GM10248 (cell line): ENCODE results near the gene SDK2.
A peak's percentile ranks its signal among the peaks of the same experiment; 100 is the strongest.
"Not testable (repeated sequence)": the region's sequence is repeated elsewhere in the genome, so short reads cannot be mapped to it uniquely, and the experiment has no call there.

Source experiments
- CTCF ChIA-PET: fragments of 300-600 bp; sonication (Branson Sonifier 250); formaldehyde crosslinking; extraction: SDS; loops from one replicate; lab custom pipeline; 2021; ENCODE audit warnings: antibody characterized with exemption; lab: Yijun Ruan, JAX
- POLR2A ChIA-PET: fragments of 350-650 bp; sonication (Branson Sonifier 250); formaldehyde crosslinking; extraction: SDS; loops from one replicate; lab custom pipeline; 2020; ENCODE audit warnings: antibody characterized with exemption; lab: Yijun Ruan, JAX
- DNase-seq: peaks from one replicate; pipeline ENCODE4 v3.0.0; 2012; ENCODE audit errors: extremely low spot score
- TF ChIP-seq, protein P1 (sequence below): IDR thresholded peaks from 2 replicates; pipeline ENCODE4 v1.5.1; 2012; ENCODE audit warnings: mild to moderate bottlenecking, low read depth; ENCODE audit errors: extremely low read depth, missing control alignments, control extremely low read depth

Gene SDK2

DNA sequence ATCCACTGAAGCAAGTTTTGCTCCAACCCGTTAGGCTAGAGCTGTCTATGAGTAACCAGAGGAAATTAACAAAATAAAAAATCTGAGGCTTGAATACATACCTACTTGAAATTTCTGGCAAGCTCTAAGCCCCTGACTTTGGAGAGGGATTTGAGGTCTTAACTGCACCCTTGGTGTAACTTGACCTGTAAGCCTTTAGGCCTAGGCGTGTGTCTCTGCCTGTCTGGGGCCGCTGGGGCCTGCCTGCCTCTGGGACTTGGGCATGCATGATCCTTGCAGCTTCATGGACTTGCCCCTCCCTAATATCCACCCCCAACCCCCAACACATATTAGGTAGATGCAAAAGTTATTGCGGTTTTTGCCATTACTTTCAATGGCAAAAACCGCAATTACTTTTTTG, 328.8 kb downstream of the SDK2 start:
- ChIA-PET POLR2A (no interaction called here), CTCF (interaction anchor here (1.1 to 1.6 kb wide), 2 partner anchors 55 to 60 kb away, joined by 3 to 6 read pairs; no protein-coding TSS in a partner anchor)
- no peak for DNase-seq
- TF ChIP-seq, protein P1, sequence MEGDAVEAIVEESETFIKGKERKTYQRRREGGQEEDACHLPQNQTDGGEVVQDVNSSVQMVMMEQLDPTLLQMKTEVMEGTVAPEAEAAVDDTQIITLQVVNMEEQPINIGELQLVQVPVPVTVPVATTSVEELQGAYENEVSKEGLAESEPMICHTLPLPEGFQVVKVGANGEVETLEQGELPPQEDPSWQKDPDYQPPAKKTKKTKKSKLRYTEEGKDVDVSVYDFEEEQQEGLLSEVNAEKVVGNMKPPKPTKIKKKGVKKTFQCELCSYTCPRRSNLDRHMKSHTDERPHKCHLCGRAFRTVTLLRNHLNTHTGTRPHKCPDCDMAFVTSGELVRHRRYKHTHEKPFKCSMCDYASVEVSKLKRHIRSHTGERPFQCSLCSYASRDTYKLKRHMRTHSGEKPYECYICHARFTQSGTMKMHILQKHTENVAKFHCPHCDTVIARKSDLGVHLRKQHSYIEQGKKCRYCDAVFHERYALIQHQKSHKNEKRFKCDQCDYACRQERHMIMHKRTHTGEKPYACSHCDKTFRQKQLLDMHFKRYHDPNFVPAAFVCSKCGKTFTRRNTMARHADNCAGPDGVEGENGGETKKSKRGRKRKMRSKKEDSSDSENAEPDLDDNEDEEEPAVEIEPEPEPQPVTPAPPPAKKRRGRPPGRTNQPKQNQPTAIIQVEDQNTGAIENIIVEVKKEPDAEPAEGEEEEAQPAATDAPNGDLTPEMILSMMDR, result no peak

DNA sequence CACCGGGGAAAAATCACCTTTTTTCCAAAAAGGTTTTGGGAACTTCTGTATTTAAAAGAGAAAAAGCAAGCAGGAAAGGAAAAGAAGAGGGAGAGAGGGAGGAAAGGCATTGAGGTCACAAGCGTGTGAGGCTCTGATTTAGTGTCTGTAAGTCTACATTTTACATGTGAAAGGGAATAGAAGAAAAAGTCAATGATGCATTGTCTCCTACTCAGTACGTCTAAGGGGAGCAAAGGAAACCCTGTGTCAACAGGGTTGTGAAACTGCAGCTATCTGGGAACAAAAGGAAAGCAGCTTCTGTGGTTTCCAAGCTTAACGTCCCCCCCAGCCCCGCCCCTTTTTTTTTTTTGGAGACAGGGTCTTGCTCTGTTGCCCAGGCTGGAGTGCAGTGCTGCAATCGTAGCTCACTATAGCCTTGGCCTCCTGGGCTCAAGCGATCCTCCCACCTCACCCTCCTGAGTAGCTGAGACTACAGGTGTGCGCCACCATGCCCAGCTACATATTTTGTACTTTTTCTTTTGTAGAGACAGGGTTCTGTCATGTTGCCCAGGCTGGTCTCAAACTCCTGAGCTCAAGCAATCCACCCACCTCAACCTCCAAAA, 330.6 kb downstream of the SDK2 start:
- CTCF ChIA-PET, result interaction anchor here (1.0 kb wide), 2 partner anchors 57 to 82 kb away, joined by 3 read pairs; a partner anchor contains a TSS
- POLR2A ChIA-PET, result interaction anchor here (0.6 kb wide), 1 partner anchor 26 kb away, joined by 3 read pairs; no protein-coding TSS in a partner anchor
- TF ChIP-seq, protein P1, result no peak
- no peak for DNase-seq

DNA sequence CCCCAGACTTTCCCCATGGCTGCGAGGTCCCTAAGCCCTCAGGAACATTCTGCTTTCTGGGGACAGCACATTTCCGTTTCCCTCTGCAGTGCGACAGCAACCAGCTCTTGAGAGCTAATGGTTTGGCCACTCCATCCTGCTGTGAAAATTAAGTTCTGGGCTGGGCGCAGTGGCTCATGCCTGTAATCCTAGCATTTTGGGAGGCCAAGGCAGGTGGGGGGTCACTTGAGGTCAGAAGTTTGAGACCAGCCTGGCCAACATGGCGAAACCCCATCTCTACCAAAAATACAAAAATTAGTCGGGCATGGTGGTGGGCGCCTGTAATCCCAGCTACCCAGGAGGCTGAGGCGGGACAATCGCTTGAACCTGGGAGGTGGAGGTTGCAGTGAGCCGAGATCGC, 331.4 kb downstream of the SDK2 start:
- ChIA-PET CTCF (interaction anchor here (1.1 to 3.3 kb wide), 4 partner anchors 11 to 58 kb away, joined by 3 to 13 read pairs (median 4); no protein-coding TSS in a partner anchor), POLR2A (interaction anchor here (0.6 kb wide), 1 partner anchor 55 kb away, joined by 3 read pairs; no protein-coding TSS in a partner anchor)
- not testable (repeated sequence) for DNase-seq

DNA sequence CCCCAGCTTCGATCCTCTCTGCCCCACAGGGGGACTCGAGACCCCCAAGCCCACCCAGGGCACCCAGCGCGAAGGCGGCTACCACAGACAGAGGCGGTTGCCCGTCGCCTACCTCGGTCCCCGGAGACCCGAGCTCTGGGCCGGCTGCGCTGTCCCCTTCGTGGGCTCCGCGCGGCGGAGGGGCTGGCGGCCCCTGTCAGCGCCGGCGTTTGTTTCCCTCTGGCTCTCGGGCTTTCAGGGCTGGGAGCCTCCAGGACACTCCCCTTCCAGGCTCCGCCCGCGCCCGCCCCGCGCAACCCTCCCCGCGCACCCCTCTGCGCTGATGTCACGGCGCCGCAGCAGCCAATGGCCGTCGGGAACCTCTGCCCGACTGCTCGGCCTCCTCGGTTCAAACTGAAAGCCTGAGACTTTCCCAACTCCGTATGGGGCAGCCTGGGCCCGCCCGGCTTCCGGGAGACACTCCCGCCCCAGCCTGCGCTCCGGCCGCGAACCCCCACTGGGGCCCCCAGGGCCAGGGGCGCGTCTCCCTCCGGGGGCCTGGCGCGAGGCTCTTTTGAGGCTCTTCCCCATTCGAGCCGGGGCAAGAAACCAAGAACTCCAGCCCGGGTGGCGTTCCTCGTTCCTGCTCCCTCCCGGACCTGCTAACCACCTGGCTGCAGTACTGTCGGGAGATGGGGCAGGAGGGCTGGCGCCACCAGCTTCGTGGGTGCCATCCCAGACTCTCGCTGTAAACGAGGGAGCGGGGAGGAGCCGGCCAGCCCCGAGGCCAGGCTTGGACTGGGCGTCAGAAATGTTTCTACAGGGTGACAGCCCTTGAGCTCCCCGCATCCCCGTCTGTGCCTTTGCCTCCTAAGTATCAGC, 332.2 kb downstream of the SDK2 start, which contains the start of gene CDC42EP4:
TSS of gene CDC42EP4 (minus strand) at position 221 of the 861 bp plus-strand sequence. CDS start 25,501 bp downstream, outside the sequence.
- CTCF ChIA-PET, result interaction anchor here (1.1 to 3.9 kb wide), 9 partner anchors 11 to 58 kb away, joined by 3 to 13 read pairs (median 5); no protein-coding TSS in a partner anchor
- DNase-seq, result peak; percentile 92
- TF ChIP-seq, protein P1, result no peak
- POLR2A ChIA-PET, result interaction anchor here (0.6 kb wide), 1 partner anchor 54 kb away, joined by 3 read pairs; no protein-coding TSS in a partner anchor

DNA sequence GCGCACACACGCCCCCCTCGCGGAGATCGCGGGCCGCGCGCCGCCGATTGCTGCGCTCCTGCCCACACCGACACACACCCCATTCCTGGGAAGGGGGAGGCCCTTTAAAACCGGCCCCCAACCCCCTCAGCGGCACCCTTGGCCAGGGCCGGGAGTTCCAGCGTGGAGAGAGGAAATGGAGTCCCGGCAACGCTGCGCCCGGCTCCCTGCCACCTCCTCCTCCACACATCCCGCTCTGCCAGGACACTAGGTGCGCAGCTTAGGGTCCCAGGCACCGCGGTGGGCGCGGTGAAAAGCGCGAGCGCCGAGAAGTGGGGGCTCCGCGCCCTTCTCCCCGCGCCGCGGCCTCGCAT, 332.8 kb downstream of the SDK2 start:
- ChIA-PET POLR2A (interaction anchor here (1.2 kb wide), 1 partner anchor 83 kb away, joined by 3 read pairs; no protein-coding TSS in a partner anchor), CTCF (interaction anchor here (1.0 to 3.9 kb wide), 11 partner anchors 8 to 79 kb away, joined by 3 to 13 read pairs (median 5); a partner anchor contains a TSS)
- no peak for DNase-seq
- TF ChIP-seq, protein P1, result no peak

DNA sequence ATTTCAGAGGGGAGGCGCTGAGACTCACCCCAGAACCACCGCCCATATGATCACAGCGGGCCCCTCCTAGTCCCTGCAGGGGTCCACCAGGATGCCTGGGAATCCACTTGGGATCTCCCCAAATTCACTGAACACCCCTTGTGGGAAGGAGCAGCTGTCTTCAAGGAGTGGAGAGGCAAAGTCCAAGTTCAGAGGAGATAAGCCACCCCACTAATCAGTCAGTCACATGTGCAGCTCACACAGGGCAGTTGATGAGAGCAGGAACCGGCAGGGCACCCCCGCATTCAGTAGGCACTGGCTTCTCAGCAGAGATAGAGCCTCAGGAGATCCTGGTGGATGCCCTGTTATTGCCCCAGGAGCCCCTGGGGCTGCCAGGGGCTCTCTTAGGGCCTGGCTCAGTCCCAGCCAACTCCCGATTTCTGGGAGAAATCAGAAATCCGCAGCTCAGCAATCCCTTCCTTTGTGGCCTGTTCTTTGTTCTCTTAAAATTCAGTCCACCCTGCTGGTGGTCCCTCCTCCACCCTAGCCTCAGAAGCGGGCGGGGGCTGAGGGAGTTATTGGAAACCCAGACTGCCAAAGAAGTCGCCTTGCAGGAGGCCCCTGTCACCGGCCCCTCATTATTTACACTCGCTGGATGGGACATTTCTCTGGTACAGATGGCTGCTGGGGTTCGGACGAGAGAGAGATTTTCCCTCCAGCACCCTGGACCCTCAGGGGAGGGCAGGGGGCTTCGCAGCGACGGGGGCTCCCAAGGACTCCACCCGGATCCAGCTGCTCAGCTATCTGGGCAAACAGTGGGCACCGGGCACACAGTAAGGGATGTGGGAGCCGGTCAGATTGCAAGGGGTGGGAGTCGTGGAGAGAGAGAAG, 334.3 kb downstream of the SDK2 start:
- POLR2A ChIA-PET, result interaction anchor here (1.2 kb wide), 1 partner anchor 82 kb away, joined by 3 read pairs; no protein-coding TSS in a partner anchor
- CTCF ChIA-PET, result interaction anchor here (0.8 to 3.9 kb wide), 12 partner anchors 10 to 753 kb away, joined by 3 to 13 read pairs (median 4); a partner anchor contains a TSS

DNA sequence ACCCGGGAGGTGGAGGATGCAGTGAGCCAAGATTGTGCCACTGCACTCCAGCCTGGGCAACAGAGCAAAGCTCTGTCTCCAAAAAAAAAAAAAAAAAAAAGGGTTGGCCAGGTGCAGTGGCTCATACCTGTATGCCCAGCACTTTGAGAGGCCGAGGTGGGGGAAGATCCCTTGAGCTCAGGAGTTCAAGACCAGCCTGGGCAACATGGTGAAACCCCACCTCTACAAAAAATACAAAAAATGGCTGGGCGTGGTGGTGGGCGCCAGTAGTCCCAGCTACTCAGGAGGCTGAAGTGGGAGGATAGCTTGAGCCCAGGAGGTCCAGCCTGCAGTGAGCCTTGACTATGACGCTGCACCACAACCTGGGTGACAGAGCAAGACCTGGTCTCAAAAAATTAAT, 335.3 kb downstream of the SDK2 start:
- DNase-seq, POLR2A ChIA-PET: not testable (repeated sequence)
- CTCF ChIA-PET, result interaction anchor here (3.9 kb wide), 1 partner anchor 10 kb away, joined by 10 read pairs; no protein-coding TSS in a partner anchor

More for the DNA sequence above, 334.3 kb downstream of the SDK2 start:
- TF ChIP-seq, protein P1, result no peak
- no peak for DNase-seq
